Naive thymus-derived CD8-positive, alpha-beta T cell (primary cell): ENCODE data around the gene PLA2G4D. TPM values are rescaled to one million over a fixed set of nuclear protein-coding genes. Genes with fewer than 3 reads are reported as not detected.
A peak's percentile ranks its signal among the peaks of the same experiment; 100 is the strongest.

Experiments used
- ATAC-seq, 2 donors: fragments of 150-1000 bp; cut with Tn5 transposase in 1 of 2; sonication (Bioruptor Pico), chemical (Tn5 transposase) in 1 of 2; 1 replicate in 1 of 2; 2 replicates in 1 of 2; pipeline ENCODE4 v1.10.0; 2021; ENCODE audit warnings: mild to moderate bottlenecking in 2 of 2, moderate library complexity in 2 of 2
- POLR2A ChIA-PET: fragments of 350-600 bp; sonication (Branson Sonifier 250); formaldehyde crosslinking; loops from one replicate; lab custom pipeline; 2021; ENCODE audit warnings: antibody characterized with exemption; lab: Charles Lee
- DNase-seq, 10 donors: peaks; one replicate each; pipeline versions ENCODE4 v3.0.0 to v3.0.0-alpha.2; 2020 to 2022
- H3K27ac Mint-ChIP-seq, 10 donors: one replicate each; pipeline ENCODE4 v1.8.0; 2020 to 2022; ENCODE audit warnings: mild to moderate bottlenecking in 10 of 10, mixed read lengths in 10 of 10, moderate library complexity in 4 of 10, inconsistent platforms in 1 of 10
- H3K27me3 Mint-ChIP-seq, 5 donors: one replicate each; pipeline ENCODE4 v1.8.0; 2021 to 2022; ENCODE audit warnings: mixed read lengths in 5 of 5
- H3K36me3 Mint-ChIP-seq, 3 donors: one replicate each; pipeline ENCODE4 v1.8.0; 2020 to 2022; ENCODE audit warnings: mixed read lengths in 3 of 3, mild to moderate bottlenecking in 2 of 3, inconsistent platforms in 1 of 3
- H3K4me1 Mint-ChIP-seq, 4 donors: one replicate each; pipeline ENCODE4 v1.8.0; 2021 to 2022; ENCODE audit warnings: mixed read lengths in 4 of 4
- H3K4me3 Mint-ChIP-seq, 10 donors: one replicate each; pipeline ENCODE4 v1.8.0; 2020 to 2022; ENCODE audit warnings: mild to moderate bottlenecking in 10 of 10, mixed read lengths in 10 of 10, moderate library complexity in 6 of 10, inconsistent platforms in 1 of 10
- H3K9me3 Mint-ChIP-seq, 9 donors: one replicate each; pipeline ENCODE4 v1.8.0; 2020 to 2022; ENCODE audit warnings: mixed read lengths in 9 of 9, mild to moderate bottlenecking in 3 of 9, inconsistent platforms in 1 of 9, moderate library complexity in 1 of 9
- polyA plus RNA-seq, 3 donors: library from polyadenylated mRNA; unstranded; fragments of 300-500 nt; fragmentation: Illumina TruSeq; gene quantifications; one replicate each; pipeline ENCODE4 v1.2.3, GENCODE V29; 2021
- total RNA-seq, 8 experiments: library from RNA in 2 of 8; stranded (reverse) in 2 of 8; gene quantifications; one replicate each; pipeline ENCODE4 v1.2.3 and lab custom pipeline; 2021 to 2026

The PLA2G4D gene
- total and polyA plus RNA-seq, 5 experiments from 2014 or later = not detected

GRCh38 chr15:42050484-42051255, 43.7 kb downstream of the PLA2G4D start:
- Mint-ChIP-seq H3K9me3 (no peaks in the 10 kb centered on the region), H3K4me3 (no peak overlapping the region), H3K27ac (no peak overlapping the region), H3K36me3 (no peaks in the 10 kb centered on the region), H3K27me3 (peaks cover 0 to 12% (median 3%) of the 10 kb centered on the region in 5 donors), H3K4me1 (no peaks in the 10 kb centered on the region)
- DNase-seq = peak in 1 of 10 donors; percentile 54
- no peak for ATAC-seq
- POLR2A ChIA-PET = no interaction called here

- Mint-ChIP-seq H3K36me3 (no peaks in the 10 kb centered on the region), H3K27ac (no peak overlapping the region), H3K4me1 (no peaks in the 10 kb centered on the region), H3K9me3 (no peaks in the 10 kb centered on the region), H3K27me3 (peaks cover 0 to 9% (median 3%) of the 10 kb centered on the region in 5 donors), H3K4me3 (no peak overlapping the region)
- no peak for ATAC-seq
- POLR2A ChIA-PET = no interaction called here
- DNase-seq = no peak
These were observed 45.6 kb downstream of the PLA2G4D start for GRCh38 chr15:42048821-42049200.

- no peak overlapping the region for H3K27ac Mint-ChIP-seq
- no peak for ATAC-seq
- no peak overlapping the region for H3K4me3 Mint-ChIP-seq
- POLR2A ChIA-PET = no interaction called here
- no peaks in the 10 kb centered on the region for H3K36me3 Mint-ChIP-seq
- no peak for DNase-seq
- no peaks in the 10 kb centered on the region for H3K9me3 Mint-ChIP-seq
- no peaks in the 10 kb centered on the region for H3K4me1 Mint-ChIP-seq
- peaks cover 0 to 9% (median 3%) of the 10 kb centered on the region in 5 donors for H3K27me3 Mint-ChIP-seq
These were observed 46.1 kb downstream of the PLA2G4D start for GRCh38 chr15:42048080-42048820.

GRCh38 chr15:42046597-42046996, 47.8 kb downstream of the PLA2G4D start:
- Mint-ChIP-seq H3K4me1 (no peaks in the 10 kb centered on the region), H3K27ac (no peak overlapping the region), H3K36me3 (no peaks in the 10 kb centered on the region), H3K9me3 (no peaks in the 10 kb centered on the region), H3K27me3 (peaks cover 0 to 9% (median 5%) of the 10 kb centered on the region in 5 donors), H3K4me3 (no peak overlapping the region)
- ATAC-seq (no peak), DNase-seq (no peak)
- POLR2A ChIA-PET = no interaction called here

- POLR2A ChIA-PET = no interaction called here
- Mint-ChIP-seq H3K4me3 (no peak overlapping the region), H3K27ac (peak overlapping the region in 2 of 10 donors; percentile 56 to 71), H3K36me3 (no peaks in the 10 kb centered on the region), H3K27me3 (peaks cover 0 to 9% (median 5%) of the 10 kb centered on the region in 5 donors), H3K9me3 (no peaks in the 10 kb centered on the region), H3K4me1 (no peaks in the 10 kb centered on the region)
- ATAC-seq = no peak
- DNase-seq = no peak
These were observed 49.1 kb downstream of the PLA2G4D start for GRCh38 chr15:42045211-42045615.

GRCh38 chr15:42042602-42043400, 51.6 kb downstream of the PLA2G4D start:
- POLR2A ChIA-PET = no interaction called here
- DNase-seq (no peak), ATAC-seq (no peak)
- Mint-ChIP-seq H3K27ac (no peak overlapping the region), H3K27me3 (peaks cover 0 to 12% (median 8%) of the 10 kb centered on the region in 5 donors), H3K36me3 (no peaks in the 10 kb centered on the region), H3K4me1 (no peaks in the 10 kb centered on the region), H3K9me3 (no peaks in the 10 kb centered on the region), H3K4me3 (no peak overlapping the region)

GRCh38 chr15:42038401-42038800, 56.0 kb downstream of the PLA2G4D start:
- Mint-ChIP-seq H3K27me3 (peaks cover 0 to 12% (median 2%) of the 10 kb centered on the region in 5 donors), H3K36me3 (no peaks in the 10 kb centered on the region), H3K9me3 (no peaks in the 10 kb centered on the region), H3K4me3 (no peak overlapping the region), H3K27ac (peak overlapping the region in 1 of 10 donors; percentile 29), H3K4me1 (peaks cover 0 to 9% (median 3%) of the 10 kb centered on the region in 4 donors)
- POLR2A ChIA-PET = no interaction called here
- DNase-seq = no peak
- no peak for ATAC-seq

GRCh38 chr15:42037656-42038055, 56.7 kb downstream of the PLA2G4D start:
- Mint-ChIP-seq H3K9me3 (no peaks in the 10 kb centered on the region), H3K4me3 (no peak overlapping the region), H3K4me1 (peaks cover 0 to 9% (median 3%) of the 10 kb centered on the region in 4 donors), H3K27me3 (peaks cover 0 to 14% (median 2%) of the 10 kb centered on the region in 5 donors), H3K27ac (no peak overlapping the region), H3K36me3 (no peaks in the 10 kb centered on the region)
- DNase-seq (no peak), ATAC-seq (no peak)
- POLR2A ChIA-PET = no interaction called here

GRCh38 chr15:42036966-42037365, 57.4 kb downstream of the PLA2G4D start:
- POLR2A ChIA-PET = no interaction called here
- H3K36me3 Mint-ChIP-seq = no peaks in the 10 kb centered on the region

GRCh38 chr15:42036112-42036905, 58.1 kb downstream of the PLA2G4D start:
- POLR2A ChIA-PET = no interaction called here
- H3K27ac Mint-ChIP-seq = no peak overlapping the region
- ATAC-seq = no peak
- H3K4me3 Mint-ChIP-seq = no peak overlapping the region
- H3K27me3 Mint-ChIP-seq = peaks cover 0 to 11% (median 2%) of the 10 kb centered on the region in 5 donors
- peaks cover 0 to 9% (median 3%) of the 10 kb centered on the region in 4 donors for H3K4me1 Mint-ChIP-seq
- no peak for DNase-seq
- no peaks in the 10 kb centered on the region for H3K36me3 Mint-ChIP-seq
- H3K9me3 Mint-ChIP-seq = no peaks in the 10 kb centered on the region

More at GRCh38 chr15:42036966-42037365, 57.4 kb downstream of the PLA2G4D start:
- Mint-ChIP-seq H3K4me3 (no peak overlapping the region), H3K27me3 (peaks cover 0 to 15% (median 2%) of the 10 kb centered on the region in 5 donors), H3K4me1 (peaks cover 0 to 9% (median 3%) of the 10 kb centered on the region in 4 donors), H3K9me3 (no peaks in the 10 kb centered on the region), H3K27ac (no peak overlapping the region)
- no peak for DNase-seq
- no peak for ATAC-seq

GRCh38 chr15:42035435-42035761, 59.0 kb downstream of the PLA2G4D start:
- ATAC-seq (no peak), DNase-seq (no peak)
- peaks cover 0 to 11% (median 2%) of the 10 kb centered on the region in 5 donors for H3K27me3 Mint-ChIP-seq
- H3K9me3 Mint-ChIP-seq = no peaks in the 10 kb centered on the region
- H3K27ac Mint-ChIP-seq = peak overlapping the region in 4 of 10 donors; percentile 0 to 72 (median 36)
- H3K4me3 Mint-ChIP-seq = no peak overlapping the region
- H3K36me3 Mint-ChIP-seq = no peaks in the 10 kb centered on the region
- H3K4me1 Mint-ChIP-seq = peaks cover 0 to 9% (median 3%) of the 10 kb centered on the region in 4 donors
- POLR2A ChIA-PET = no interaction called here
